GM13976 (cell line): ENCODE data around the gene LRMDA.

Experiments
- DNase-seq: peaks from one replicate; pipeline ENCODE4 v3.0.0; 2012; ENCODE audit warnings: low spot score
- in situ Hi-C: fragments of 300-500 bp; cut with MboI; formaldehyde crosslinking; loops from one replicate; pipeline ENCODE4 v1.12.0; 2022; ENCODE audit warnings: low sequenced_read_pairs, mixed read lengths, inconsistent platforms; ENCODE audit not compliant: unreplicated experiment
- TF ChIP-seq, protein P1 (sequence below): IDR thresholded peaks from 2 replicates; pipeline ENCODE4 v1.5.1; 2012; ENCODE audit warnings: borderline replicate concordance, mild to moderate bottlenecking; ENCODE audit not compliant: insufficient read depth; ENCODE audit errors: extremely low read depth, missing control alignments, control extremely low read depth

LRMDA gene

DNA sequence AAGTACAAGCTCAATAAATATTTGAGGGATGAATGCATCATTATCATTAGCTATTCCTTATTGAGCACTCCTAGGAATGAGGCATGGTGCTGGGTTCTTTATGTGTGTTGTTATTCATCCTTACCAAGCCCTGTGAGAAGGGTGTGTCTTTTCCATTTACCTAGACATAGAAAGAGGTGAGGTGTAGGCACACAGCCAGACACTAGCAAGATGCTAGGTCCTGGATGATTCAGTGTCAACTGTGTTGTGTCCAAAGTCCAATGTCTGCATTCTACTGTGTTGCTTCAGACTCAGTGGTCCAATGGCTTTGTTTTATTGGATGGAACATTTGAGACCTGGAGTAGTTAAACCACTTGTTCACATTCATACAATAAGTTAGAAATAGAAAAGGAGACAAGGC lies 605.5 kb downstream of the LRMDA start:
- no peak for DNase-seq
- TF ChIP-seq, protein P1, sequence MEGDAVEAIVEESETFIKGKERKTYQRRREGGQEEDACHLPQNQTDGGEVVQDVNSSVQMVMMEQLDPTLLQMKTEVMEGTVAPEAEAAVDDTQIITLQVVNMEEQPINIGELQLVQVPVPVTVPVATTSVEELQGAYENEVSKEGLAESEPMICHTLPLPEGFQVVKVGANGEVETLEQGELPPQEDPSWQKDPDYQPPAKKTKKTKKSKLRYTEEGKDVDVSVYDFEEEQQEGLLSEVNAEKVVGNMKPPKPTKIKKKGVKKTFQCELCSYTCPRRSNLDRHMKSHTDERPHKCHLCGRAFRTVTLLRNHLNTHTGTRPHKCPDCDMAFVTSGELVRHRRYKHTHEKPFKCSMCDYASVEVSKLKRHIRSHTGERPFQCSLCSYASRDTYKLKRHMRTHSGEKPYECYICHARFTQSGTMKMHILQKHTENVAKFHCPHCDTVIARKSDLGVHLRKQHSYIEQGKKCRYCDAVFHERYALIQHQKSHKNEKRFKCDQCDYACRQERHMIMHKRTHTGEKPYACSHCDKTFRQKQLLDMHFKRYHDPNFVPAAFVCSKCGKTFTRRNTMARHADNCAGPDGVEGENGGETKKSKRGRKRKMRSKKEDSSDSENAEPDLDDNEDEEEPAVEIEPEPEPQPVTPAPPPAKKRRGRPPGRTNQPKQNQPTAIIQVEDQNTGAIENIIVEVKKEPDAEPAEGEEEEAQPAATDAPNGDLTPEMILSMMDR, result no peak
- in situ Hi-C loops, result loop anchor here (25.0 kb wide), 1 partner anchor 650 kb away; no protein-coding TSS in a partner anchor

DNA sequence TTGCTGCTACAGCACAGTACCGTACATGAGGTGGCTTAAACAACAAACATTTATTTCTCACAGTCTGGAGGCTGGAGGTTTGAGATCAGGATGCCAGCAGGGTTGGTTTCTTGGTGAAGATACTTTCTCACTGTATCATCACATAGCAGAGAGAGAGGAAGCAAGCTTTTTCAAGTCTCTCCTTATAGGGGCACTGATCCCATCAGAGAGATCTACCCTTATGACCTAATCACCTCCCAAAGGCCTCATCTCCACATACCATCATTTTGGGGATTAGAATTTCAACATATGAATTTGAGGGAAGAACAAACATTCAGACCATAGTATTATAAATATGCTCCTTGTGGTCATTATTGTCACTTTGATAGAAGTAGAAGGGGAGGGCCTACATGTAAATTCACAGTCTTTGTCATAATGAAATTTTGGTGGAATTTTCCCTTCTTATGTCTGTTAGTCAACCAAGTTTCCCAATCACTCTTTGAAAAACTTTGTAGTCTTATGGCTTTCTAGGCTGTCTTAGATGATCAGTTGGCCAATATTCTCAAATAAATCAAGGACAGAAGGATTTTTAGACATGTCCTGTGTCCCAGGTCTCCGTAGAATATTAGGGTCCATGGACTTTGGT lies 606.2 kb downstream of the LRMDA start:
- DNase-seq, result no peak
- TF ChIP-seq, protein P1, result no peak
- in situ Hi-C loops, result loop anchor here (25.0 kb wide), 1 partner anchor 650 kb away; no protein-coding TSS in a partner anchor

DNA sequence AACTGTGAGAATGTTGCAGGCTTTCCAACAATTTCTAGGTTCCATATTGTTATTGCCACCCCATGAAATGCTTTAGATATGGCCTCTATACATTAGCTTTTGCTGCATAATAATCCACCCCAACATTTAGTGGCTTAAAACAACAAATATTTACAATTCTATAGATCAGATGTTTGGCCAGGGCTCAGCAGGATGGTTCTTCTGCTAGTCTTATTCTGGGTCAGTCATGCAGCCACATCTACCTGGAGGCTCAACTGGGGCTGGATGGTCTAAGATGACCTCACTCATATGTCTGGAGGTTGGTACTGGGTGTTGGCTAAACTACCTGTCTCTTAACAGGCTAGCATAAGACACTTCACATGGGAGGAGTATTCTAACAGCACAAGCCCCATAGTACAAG lies 607.3 kb downstream of the LRMDA start:
- no peak for DNase-seq
- in situ Hi-C loops, result loop anchor here (25.0 kb wide), 1 partner anchor 651 kb away; no protein-coding TSS in a partner anchor
- TF ChIP-seq, protein P1, result no peak

DNA sequence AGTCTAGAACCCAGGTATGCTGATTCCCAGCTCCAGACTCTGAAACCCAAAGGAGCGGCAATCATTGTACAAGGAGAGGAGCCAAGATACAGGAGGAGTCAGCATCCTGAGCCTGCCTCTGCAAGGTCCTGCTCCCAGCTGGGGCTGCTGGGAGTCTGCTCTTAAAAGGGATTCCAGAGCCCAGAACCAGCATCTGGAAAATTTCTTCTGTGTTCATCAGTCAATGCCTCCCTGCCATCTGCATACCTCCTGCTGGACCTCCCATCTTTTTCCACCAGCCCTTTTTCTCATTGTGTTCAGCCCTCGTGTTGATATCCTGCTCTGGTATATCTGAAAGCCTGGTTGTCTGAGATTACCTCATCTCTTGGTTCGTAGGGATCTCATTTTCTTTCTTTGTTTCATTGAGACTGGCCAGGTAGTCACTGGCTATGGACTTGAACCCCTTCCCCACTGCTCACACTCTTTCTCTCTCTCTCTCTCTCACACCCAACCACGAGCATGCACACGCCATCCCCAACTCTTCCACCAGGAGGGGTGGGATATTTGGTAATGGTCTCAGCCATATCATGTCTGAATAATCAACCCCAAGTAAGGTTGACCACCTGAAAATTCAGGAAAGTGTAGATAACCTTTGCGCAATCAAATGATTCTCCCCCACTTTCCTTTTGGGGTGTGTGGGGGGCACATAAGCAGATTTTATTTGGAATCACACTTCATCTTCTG lies 608.8 kb downstream of the LRMDA start:
- in situ Hi-C loops, result loop anchor here (25.0 kb wide), 1 partner anchor 653 kb away; no protein-coding TSS in a partner anchor
- TF ChIP-seq, protein P1, result no peak

DNA sequence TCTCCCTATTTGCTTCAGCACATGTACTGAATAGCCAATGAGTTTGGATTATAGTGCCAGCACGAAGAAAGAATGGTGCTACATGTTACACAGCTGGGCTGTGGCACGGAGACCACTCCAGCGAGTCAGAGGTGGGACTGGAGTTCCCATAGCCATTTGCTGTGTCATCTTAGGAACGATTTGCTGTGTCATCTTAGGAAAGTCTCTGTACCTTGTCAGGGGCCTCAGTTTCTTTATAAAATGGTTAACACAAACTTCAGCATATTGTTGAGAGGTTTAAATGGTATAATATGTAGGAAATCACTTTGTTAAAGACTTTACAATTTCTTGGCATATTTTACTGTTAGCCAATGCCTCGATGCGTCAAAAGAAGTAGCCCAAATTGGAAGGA lies 609.4 kb downstream of the LRMDA start:
- in situ Hi-C loops, result loop anchor here (25.0 kb wide), 1 partner anchor 654 kb away; no protein-coding TSS in a partner anchor
- DNase-seq, result no peak
- TF ChIP-seq, protein P1, result no peak

More for the DNA sequence above, 608.8 kb downstream of the LRMDA start:
- DNase-seq, result no peak

DNA sequence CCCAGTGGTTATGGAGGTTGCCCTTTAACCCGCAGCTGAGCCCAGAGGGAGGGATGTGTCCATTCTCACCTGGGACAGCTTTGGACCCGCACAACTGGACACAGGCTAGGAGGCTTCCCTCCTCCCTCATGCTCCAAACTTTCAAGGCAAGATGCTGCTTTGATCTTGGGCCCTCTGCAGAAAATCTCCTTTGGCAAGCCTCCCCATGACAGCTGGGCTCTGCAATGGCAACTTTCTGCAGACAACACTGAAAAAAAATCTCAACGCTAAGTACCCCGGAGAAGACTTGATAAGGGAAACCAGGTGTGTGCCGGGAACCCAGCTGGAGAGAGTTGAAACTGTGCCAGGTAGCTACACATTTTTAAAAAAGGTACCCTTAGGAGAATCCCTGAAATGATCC lies 610.1 kb downstream of the LRMDA start:
- TF ChIP-seq, protein P1, result no peak
- no peak for DNase-seq
- in situ Hi-C loops, result loop anchor here (25.0 kb wide), 1 partner anchor 654 kb away; no protein-coding TSS in a partner anchor
